D721Med (cell line): ENCODE measurements around the gene PAX7.

Source experiments
- DNase-seq: peaks from one replicate; pipeline ENCODE4 v3.0.0; 2011; ENCODE audit warnings: low spot score; ENCODE audit not compliant: insufficient read length
- FAIRE-seq: peaks from 2 replicates; lab custom pipeline; 2011; peaks lifted over from hg19 to GRCh38; lab: Jason Lieb, UNC
- CTCF ChIP-seq: IDR thresholded peaks from 2 replicates; pipeline ENCODE4 v1.5.1; 2012; ENCODE audit warnings: mild to moderate bottlenecking, control low read depth; ENCODE audit not compliant: insufficient read depth; ENCODE audit errors: missing control alignments

The PAX7 gene

GRCh38 chr1:18714404-18715175, 83.9 kb downstream of the PAX7 start:
- TF ChIP-seq CTCF, result no peak
- DNase-seq, result peak; percentile 54
- no peak for FAIRE-seq

- DNase-seq (no peak), FAIRE-seq (no peak)
- TF ChIP-seq CTCF, result no peak
These were observed 85.6 kb downstream of the PAX7 start for GRCh38 chr1:18716112-18716784.

GRCh38 chr1:18716785-18717678, 86.4 kb downstream of the PAX7 start:
- no peak for TF ChIP-seq CTCF
- DNase-seq (no peak), FAIRE-seq (no peak)

GRCh38 chr1:18719786-18720451, 89.3 kb downstream of the PAX7 start:
- FAIRE-seq, result no peak
- no peak for TF ChIP-seq CTCF
- no peak for DNase-seq

GRCh38 chr1:18721041-18721440, 90.4 kb downstream of the PAX7 start:
- TF ChIP-seq CTCF, result no peak
- no peak for FAIRE-seq
- no peak for DNase-seq

DNA sequence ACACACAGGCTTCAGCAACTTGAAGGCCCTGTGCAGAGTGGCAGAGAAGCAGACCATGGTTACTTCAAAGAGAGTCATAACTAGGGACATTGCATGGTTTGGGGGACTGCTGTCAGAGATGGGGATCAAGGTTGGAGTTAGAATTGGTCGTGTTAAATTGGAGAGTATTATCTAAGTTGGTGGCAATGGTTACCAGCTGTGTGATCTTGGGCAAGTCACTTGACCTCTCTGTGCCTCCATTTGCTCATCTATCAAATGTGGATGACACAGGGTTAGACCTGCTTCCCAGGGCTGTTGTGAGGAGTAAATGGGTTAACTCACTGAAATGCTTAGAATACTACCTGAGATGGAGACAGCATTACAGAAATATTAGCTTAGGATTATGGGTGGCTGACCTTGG, 91.1 kb downstream of the PAX7 start:
- FAIRE-seq (no peak), DNase-seq (no peak)
- TF ChIP-seq CTCF, result no peak
